Activated CD4-positive, alpha-beta T cell treated with anti-CD3 and anti-CD28 coated beads, Interleukin-2, amount 10 ng/mL, durations not matched to agents 24 days and 14 days (primary cell): ENCODE results near the gene MTHFD1L. TPM values are rescaled to one million over a fixed set of nuclear protein-coding genes. Genes with fewer than 3 reads are reported as not detected.
A peak's percentile ranks its signal among the peaks of the same experiment; 100 is the strongest.
"Not testable (repeated sequence)": the region's sequence is repeated elsewhere in the genome, so short reads cannot be mapped to it uniquely, and the experiment has no call there.

ENCODE experiments used
- DNase-seq: peaks from one replicate; pipeline ENCODE4 v3.0.0; 2022
- H3K27ac Mint-ChIP-seq: one replicate; pipeline ENCODE4 v1.8.0; 2022; ENCODE audit warnings: mild to moderate bottlenecking, mixed read lengths
- H3K27me3 Mint-ChIP-seq: one replicate; pipeline ENCODE4 v1.8.0; 2022; ENCODE audit warnings: mixed read lengths
- H3K36me3 Mint-ChIP-seq: one replicate; pipeline ENCODE4 v1.8.0; 2022; ENCODE audit warnings: low read depth, mild to moderate bottlenecking, mixed read lengths
- H3K4me1 Mint-ChIP-seq: one replicate; pipeline ENCODE4 v1.8.0; 2021; ENCODE audit warnings: mixed read lengths
- H3K4me3 Mint-ChIP-seq: one replicate; pipeline ENCODE4 v1.8.0; 2022; ENCODE audit warnings: mild to moderate bottlenecking, moderate library complexity, mixed read lengths
- H3K9me3 Mint-ChIP-seq: one replicate; pipeline ENCODE4 v1.8.0; 2021; ENCODE audit warnings: mixed read lengths
- intact Hi-C: fragments of 100-400 bp; cut with micrococcal nuclease; formaldehyde crosslinking; loops from one replicate; pipeline ENCODE4 v1.15.1; 2023
- total RNA-seq: library from RNA; stranded (reverse); gene quantifications from 2 replicates; pipeline ENCODE4 v1.2.3, GENCODE V29; 2022

Gene MTHFD1L
- 136 and 137 TPM in 2 replicates for total RNA-seq

DNA sequence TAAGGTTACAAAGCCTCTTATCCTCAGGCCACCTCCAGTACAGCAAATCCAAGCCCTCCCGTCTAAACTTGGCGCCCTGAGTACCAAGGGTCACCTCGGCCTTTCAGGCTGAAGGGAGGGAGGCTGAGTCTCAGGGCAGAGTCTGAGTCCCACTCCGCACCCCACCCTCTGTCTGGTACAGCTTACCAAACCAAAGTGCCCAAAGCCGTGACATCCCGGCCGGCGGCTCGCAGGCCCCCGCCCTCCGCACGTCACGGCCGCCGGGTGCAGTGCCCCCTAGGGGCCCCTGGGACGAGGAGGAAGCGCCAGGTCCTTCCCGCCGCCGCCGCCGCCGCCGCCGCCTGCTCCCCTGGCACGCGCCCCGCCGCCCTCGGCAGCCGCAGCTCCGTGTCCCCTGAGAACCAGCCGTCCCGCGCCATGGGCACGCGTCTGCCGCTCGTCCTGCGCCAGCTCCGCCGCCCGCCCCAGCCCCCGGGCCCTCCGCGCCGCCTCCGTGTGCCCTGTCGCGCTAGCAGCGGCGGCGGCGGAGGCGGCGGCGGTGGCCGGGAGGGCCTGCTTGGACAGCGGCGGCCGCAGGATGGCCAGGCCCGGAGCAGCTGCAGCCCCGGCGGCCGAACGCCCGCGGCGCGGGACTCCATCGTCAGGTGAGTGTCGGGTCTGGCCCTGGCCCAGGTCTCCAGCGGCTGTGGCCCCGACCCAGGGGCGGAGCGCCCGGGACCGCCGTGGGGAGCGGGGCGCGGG, at the start of gene MTHFD1L:
TSS of gene MTHFD1L (plus strand) at position 297 of the 741 bp plus-strand sequence. CDS start at position 418, 121 bp downstream.
- Mint-ChIP-seq H3K4me3 (peak within 1 kb of the TSS; percentile 98), H3K27ac (peak within 1 kb of the TSS; percentile 93), H3K27me3 (peaks cover 10% of the 10 kb centered on the region), H3K36me3 (peaks cover 15% of the 10 kb centered on the region), H3K9me3 (no peaks in the 10 kb centered on the region), H3K4me1 (peaks cover 29% of the 10 kb centered on the region)
- DNase-seq, result peak; percentile 94
- intact Hi-C loops, result loop anchor here (1.0 to 5.0 kb wide), 5 partner anchors 48 to 1118 kb away; partner anchors contain the start of genes NUP43, PCMT1 and RMND1

DNA sequence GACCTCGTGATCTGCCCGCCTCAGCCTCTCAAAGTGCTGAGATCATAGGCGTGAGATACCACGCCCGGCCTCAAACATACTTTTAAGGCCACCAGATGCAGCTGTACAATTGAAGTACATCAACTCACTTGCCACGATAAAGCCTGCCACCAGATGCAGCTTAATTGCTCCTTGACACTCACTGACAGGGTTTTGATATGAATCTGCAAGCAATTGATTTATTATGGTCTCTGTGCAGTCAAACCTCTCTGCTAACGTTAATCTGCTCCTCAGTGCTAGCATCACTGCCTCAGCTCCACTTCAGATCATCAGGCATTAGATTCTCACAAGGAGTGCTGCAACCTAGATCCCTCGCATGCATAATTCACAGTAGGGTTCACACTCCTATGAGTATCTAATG, 48.9 kb upstream of the MTHFD1L start:
- intact Hi-C loops, result loop anchor here (5.0 to 10.0 kb wide), 4 partner anchors 51 to 882 kb away; partner anchors contain the start of gene MTHFD1L
- not testable (repeated sequence) for DNase-seq, H3K4me1 Mint-ChIP-seq, H3K9me3 Mint-ChIP-seq, H3K27ac Mint-ChIP-seq, H3K4me3 Mint-ChIP-seq, H3K27me3 Mint-ChIP-seq, H3K36me3 Mint-ChIP-seq

DNA sequence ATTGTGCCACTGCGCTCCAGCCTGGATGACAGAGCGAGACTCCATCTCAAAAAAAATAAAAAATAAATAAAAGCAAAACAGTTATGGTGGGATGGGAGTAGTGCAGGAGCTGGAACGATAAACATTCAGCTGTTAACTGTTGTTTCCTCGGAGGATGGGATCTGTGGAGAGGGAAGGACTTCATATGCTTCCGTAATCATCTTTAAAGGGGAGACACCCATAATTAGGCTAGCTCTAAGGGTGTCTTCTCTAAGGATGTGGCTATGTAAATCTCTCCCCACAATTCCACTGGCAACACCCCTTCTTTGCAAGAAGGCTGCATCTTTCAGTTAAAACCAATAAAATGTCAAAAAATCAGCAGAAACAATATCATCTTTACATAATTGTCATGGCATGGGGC, 42.6 kb upstream of the MTHFD1L start:
- Mint-ChIP-seq H3K4me1 (peaks cover 1% of the 10 kb centered on the region), H3K9me3 (no peaks in the 10 kb centered on the region), H3K36me3 (no peaks in the 10 kb centered on the region), H3K27me3 (peaks cover 7% of the 10 kb centered on the region), H3K4me3 (no peak overlapping the region), H3K27ac (no peak overlapping the region)
- intact Hi-C loops, result no loop called here
- no peak for DNase-seq

DNA sequence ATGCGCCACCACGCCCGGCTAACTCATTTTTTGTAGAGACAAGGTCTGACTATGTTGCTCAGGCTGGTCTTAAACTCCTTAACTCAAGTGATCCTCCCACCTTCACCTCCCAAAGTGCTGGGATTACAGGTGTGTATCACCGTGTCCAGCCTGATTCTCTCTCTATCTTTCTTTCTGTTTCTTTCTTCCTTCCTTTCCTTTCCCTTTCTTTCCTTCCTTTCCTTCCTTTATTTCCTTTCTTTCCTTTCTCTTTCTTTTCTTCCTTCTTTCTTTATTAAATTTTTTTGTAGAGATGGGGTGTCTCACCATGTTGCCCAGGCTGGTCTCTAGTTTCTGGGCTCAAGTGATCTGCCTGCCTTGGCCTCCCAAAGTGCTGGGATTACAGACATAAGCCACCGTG, 38.7 kb upstream of the MTHFD1L start:
- Mint-ChIP-seq H3K9me3 (no peaks in the 10 kb centered on the region), H3K4me3 (no peak overlapping the region), H3K27me3 (peaks cover 3% of the 10 kb centered on the region), H3K4me1 (no peaks in the 10 kb centered on the region), H3K36me3 (no peaks in the 10 kb centered on the region), H3K27ac (no peak overlapping the region)
- intact Hi-C loops, result no loop called here
- DNase-seq, result no peak

DNA sequence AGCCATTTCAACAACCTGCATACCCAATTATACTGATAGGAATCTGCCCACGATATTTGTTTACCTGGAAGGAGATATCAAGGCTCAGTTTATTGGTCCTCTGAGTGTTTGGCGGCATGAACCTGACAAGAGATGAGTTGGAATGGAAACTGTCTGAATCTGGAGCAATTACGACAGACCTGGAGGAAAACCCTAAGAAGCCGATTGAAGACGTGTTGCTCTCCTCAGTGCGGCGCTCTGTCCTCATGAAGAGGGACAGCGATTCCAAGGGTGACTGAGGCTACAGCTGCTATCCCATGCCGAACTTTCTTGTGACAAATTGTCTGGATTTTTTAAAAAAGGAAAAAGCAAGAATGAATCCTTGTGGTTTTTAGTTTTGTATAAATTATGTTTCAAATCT, 37.4 kb upstream of the MTHFD1L start:
- H3K27ac Mint-ChIP-seq, H3K4me1 Mint-ChIP-seq, intact Hi-C loops: not testable (repeated sequence)

DNA sequence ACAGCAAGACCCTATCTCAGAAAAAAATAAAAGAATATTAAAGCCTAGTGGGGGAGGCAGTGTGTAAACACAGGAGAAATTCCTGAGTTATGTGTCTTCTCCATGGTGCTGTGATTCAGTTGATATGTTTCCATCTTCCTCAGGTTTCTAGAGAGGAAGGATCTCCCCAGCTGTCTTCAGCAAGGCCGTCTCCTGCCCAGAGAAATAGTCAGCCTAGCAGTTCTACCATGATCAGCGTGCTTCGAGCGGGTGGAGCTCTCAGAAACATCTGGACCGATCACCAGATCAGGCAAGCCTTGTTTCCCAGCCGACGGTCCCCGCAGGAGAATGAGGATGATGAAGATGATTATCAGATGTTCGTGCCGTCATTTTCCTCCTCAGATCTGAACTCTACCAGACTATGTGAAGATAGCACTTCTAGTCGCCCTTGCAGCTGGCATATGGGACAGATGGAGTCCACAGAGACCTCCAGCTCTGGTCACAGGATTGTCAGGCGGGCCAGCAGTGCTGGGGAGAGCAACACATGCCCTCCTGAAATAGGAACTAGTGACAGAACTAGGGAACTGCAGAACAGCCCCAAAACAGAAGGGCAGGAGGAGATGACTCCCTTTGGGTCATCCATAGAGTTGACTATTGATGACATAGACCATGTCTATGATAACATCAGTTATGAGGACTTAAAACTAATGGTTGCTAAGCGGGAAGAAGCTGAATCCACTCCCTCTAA, 34.9 kb upstream of the MTHFD1L start:
- no peak for DNase-seq
- no peaks in the 10 kb centered on the region for H3K4me1 Mint-ChIP-seq
- no peaks in the 10 kb centered on the region for H3K9me3 Mint-ChIP-seq
- H3K27ac Mint-ChIP-seq, result no peak overlapping the region
- intact Hi-C loops, result no loop called here
- no peak overlapping the region for H3K4me3 Mint-ChIP-seq
- no peaks in the 10 kb centered on the region for H3K36me3 Mint-ChIP-seq
- H3K27me3 Mint-ChIP-seq, result peaks cover 3% of the 10 kb centered on the region

More for the DNA sequence above, 37.4 kb upstream of the MTHFD1L start:
- H3K36me3 Mint-ChIP-seq, DNase-seq, H3K4me3 Mint-ChIP-seq, H3K9me3 Mint-ChIP-seq, H3K27me3 Mint-ChIP-seq: not testable (repeated sequence)

DNA sequence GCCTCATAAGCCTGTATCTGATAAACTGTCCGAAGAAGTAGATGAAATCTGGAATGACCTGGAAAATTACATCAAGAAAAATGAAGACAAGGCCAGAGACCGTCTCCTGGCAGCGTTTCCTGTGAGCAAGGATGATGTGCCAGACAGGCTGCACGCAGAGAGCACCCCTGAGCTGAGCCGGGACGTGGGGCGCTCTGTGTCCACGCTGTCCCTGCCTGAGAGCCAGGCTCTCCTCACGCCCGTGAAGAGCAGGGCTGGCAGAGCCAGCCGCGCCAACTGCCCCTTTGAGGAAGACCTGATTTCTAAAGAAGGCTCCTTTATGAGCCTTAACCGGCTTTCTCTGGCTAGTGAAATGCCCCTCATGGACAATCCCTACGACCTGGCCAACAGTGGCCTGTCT, 33.9 kb upstream of the MTHFD1L start:
- Mint-ChIP-seq H3K9me3 (no peaks in the 10 kb centered on the region), H3K4me1 (no peaks in the 10 kb centered on the region), H3K36me3 (no peaks in the 10 kb centered on the region), H3K4me3 (no peak overlapping the region), H3K27me3 (peaks cover 3% of the 10 kb centered on the region), H3K27ac (no peak overlapping the region)
- intact Hi-C loops, result no loop called here
- DNase-seq, result no peak

DNA sequence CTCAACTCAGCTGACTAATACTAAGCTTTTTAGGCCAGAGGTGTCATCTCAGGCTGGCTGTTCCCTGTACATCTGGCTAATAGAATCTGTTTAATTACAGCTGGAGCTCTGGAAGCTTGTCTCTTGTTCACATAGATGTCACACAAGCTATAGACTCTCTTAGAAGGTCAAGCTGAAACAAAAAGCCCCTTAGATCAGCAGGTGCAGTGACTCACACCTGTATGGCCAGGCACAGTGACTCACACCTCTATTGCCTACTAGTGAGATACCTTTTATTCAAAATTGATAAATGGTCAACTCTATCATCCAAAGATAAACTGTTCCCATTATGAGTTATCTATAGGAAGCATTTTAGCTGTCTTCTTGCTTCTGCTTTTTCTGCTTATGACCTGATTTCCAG, 29.9 kb upstream of the MTHFD1L start:
- no peaks in the 10 kb centered on the region for H3K9me3 Mint-ChIP-seq
- no peak for DNase-seq
- H3K4me1 Mint-ChIP-seq, result no peaks in the 10 kb centered on the region
- H3K27me3 Mint-ChIP-seq, result peaks cover 17% of the 10 kb centered on the region
- H3K4me3 Mint-ChIP-seq, result no peak overlapping the region
- no peaks in the 10 kb centered on the region for H3K36me3 Mint-ChIP-seq
- intact Hi-C loops, result no loop called here
- no peak overlapping the region for H3K27ac Mint-ChIP-seq

DNA sequence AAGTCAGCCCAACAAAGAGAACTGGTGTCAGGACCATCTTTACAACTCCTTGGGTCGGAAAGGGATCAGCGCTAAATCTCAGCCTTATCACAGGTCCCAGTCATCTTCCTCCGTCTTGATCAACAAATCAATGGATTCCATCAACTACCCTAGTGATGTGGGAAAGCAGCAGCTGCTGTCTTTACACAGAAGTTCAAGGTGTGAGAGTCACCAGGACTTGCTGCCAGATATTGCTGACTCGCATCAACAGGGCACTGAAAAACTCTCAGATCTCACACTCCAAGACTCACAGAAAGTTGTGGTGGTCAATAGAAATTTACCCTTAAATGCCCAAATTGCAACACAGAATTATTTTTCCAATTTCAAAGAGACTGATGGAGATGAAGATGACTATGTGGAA, 25.3 kb upstream of the MTHFD1L start:
- Mint-ChIP-seq H3K27ac (no peak overlapping the region), H3K4me1 (no peaks in the 10 kb centered on the region), H3K9me3 (no peaks in the 10 kb centered on the region), H3K27me3 (peaks cover 19% of the 10 kb centered on the region), H3K4me3 (no peak overlapping the region), H3K36me3 (no peaks in the 10 kb centered on the region)
- intact Hi-C loops, result no loop called here
- no peak for DNase-seq

DNA sequence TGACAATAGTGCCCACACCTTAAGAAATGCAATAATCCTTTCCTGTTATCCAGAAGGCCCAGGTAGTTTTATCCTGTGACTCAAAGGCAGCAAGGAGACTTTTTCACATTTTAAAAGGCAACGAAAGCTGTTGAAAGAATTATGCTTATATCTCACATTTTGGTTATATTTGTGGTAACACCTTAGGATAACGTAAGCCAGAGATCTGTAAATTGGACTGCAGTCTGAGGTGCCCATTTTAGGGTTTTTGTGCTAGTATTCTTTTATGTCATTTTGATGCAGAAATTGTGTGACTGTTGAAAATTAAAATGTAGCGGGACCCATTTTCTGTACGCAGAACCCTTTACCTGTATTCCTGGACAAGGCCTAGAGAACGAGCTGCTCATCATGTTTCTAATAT, 24.3 kb upstream of the MTHFD1L start:
- Mint-ChIP-seq H3K9me3 (no peaks in the 10 kb centered on the region), H3K4me1 (no peaks in the 10 kb centered on the region), H3K4me3 (no peak overlapping the region), H3K36me3 (no peaks in the 10 kb centered on the region), H3K27me3 (peaks cover 20% of the 10 kb centered on the region), H3K27ac (no peak overlapping the region)
- no peak for DNase-seq
- intact Hi-C loops, result no loop called here

DNA sequence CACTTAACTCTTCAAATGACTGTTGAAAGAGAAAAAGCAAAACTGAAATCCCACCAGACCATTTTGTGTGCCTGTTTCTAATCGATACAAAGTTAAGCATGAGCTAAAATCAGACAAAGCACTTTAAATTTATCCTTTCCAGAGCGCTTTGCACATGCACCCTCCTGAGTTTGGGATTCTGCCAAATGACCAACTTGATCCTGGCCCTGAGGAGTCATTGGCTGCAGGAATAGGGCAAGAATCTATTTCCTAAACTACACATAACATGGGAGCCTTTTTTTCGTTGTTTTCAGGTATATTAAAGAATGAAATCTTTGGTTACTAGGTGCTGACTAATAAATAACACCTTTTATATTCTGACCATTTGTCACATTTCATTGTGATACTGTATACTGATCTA, 23.8 kb upstream of the MTHFD1L start:
- H3K4me3 Mint-ChIP-seq, result no peak overlapping the region
- H3K36me3 Mint-ChIP-seq, result no peaks in the 10 kb centered on the region
- no peaks in the 10 kb centered on the region for H3K4me1 Mint-ChIP-seq
- no peak overlapping the region for H3K27ac Mint-ChIP-seq
- intact Hi-C loops, result no loop called here
- peaks cover 23% of the 10 kb centered on the region for H3K27me3 Mint-ChIP-seq
- DNase-seq, result no peak
- H3K9me3 Mint-ChIP-seq, result no peaks in the 10 kb centered on the region

DNA sequence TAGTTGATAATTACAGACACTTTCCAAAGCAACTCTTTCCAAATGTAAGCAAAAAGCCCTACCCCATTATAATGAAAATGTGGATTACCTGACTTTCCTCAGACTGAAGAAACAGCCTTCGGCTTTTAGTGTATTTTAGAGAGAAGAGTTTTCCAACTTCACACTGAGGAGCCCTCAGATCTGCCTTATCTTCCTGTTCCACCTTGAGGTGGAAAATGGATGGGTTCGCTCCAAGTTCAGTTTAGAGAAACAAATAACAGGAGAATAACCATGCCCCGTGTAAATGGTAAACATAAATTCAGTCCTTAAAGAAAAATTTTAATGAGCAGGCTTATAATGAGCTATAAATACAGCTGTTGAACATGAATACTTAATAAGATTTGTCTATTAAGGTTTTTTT, 21.1 kb upstream of the MTHFD1L start:
- no peaks in the 10 kb centered on the region for H3K9me3 Mint-ChIP-seq
- no peaks in the 10 kb centered on the region for H3K36me3 Mint-ChIP-seq
- intact Hi-C loops, result no loop called here
- H3K4me1 Mint-ChIP-seq, result peaks cover 2% of the 10 kb centered on the region
- H3K27ac Mint-ChIP-seq, result no peak overlapping the region
- DNase-seq, result no peak
- peaks cover 34% of the 10 kb centered on the region for H3K27me3 Mint-ChIP-seq
- no peak overlapping the region for H3K4me3 Mint-ChIP-seq

DNA sequence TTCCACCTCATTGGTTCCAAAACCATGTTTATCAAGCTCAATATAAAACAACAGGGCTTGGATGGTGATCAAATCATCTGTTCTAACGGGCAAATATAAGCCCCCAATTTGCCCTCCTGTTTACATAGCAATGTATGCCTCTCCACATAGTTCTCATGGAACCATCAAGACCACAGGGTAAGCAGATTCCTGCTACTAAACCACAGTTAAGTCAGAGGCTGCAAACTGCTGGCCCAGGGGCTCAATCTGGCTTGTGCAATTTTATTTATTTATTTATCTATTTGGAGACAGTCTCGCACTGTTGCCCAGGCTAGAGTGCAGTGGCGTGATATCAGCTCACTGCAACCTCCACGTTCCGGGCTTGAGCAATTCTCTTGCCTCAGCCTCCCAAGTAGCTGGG, 18.9 kb upstream of the MTHFD1L start:
- Mint-ChIP-seq H3K4me3 (no peak overlapping the region), H3K9me3 (no peaks in the 10 kb centered on the region), H3K27ac (no peak overlapping the region), H3K4me1 (peaks cover 5% of the 10 kb centered on the region), H3K27me3 (peaks cover 30% of the 10 kb centered on the region), H3K36me3 (no peaks in the 10 kb centered on the region)
- intact Hi-C loops, result no loop called here
- DNase-seq, result no peak

DNA sequence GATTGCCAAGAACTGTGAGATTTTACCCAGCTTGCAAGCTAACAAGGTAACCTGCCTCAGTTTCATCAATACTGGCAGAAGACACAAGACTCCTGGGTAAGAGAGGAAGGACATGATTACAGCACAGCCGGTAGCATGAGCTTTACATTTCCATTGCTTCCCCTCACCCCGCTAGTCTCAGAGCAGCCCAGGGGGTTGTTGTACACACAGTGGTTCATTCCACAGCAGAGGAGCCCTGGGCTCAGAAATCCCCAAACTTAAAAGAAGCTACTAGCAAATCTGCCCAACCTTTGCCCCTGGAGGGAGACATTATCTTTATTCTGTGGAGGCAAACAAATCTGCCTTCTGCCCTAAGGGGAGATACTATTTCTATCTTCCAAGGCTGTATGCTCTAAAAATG, 17.1 kb upstream of the MTHFD1L start:
- Mint-ChIP-seq H3K4me1 (peaks cover 5% of the 10 kb centered on the region), H3K36me3 (no peaks in the 10 kb centered on the region), H3K9me3 (no peaks in the 10 kb centered on the region), H3K27ac (no peak overlapping the region), H3K27me3 (peaks cover 28% of the 10 kb centered on the region), H3K4me3 (no peak overlapping the region)
- intact Hi-C loops, result no loop called here
- DNase-seq, result no peak
